CD4-positive, alpha-beta T cell treated with Interleukin-10 for 1 hour (primary cell): Measurements from ENCODE around the gene APOD.

Experiments
- DNase-seq: peaks from one replicate; pipeline ENCODE4 v3.0.0-alpha.2; 2020

APOD gene

GRCh38 chr3:195522254-195523023, 61.3 kb downstream of the APOD start:
- peak; percentile 69 for DNase-seq
